Measurements from ENCODE around the gene HIF1A. TPM values are rescaled to one million over a fixed set of nuclear protein-coding genes. Genes with fewer than 3 reads are reported as not detected.
"Not testable (repeated sequence)": the region's sequence is repeated elsewhere in the genome, so short reads cannot be mapped to it uniquely, and the experiment has no call there.

The HIF1A gene
- total RNA-seq, 1 experiment from 2014 or later: 58.5 TPM

DNA sequence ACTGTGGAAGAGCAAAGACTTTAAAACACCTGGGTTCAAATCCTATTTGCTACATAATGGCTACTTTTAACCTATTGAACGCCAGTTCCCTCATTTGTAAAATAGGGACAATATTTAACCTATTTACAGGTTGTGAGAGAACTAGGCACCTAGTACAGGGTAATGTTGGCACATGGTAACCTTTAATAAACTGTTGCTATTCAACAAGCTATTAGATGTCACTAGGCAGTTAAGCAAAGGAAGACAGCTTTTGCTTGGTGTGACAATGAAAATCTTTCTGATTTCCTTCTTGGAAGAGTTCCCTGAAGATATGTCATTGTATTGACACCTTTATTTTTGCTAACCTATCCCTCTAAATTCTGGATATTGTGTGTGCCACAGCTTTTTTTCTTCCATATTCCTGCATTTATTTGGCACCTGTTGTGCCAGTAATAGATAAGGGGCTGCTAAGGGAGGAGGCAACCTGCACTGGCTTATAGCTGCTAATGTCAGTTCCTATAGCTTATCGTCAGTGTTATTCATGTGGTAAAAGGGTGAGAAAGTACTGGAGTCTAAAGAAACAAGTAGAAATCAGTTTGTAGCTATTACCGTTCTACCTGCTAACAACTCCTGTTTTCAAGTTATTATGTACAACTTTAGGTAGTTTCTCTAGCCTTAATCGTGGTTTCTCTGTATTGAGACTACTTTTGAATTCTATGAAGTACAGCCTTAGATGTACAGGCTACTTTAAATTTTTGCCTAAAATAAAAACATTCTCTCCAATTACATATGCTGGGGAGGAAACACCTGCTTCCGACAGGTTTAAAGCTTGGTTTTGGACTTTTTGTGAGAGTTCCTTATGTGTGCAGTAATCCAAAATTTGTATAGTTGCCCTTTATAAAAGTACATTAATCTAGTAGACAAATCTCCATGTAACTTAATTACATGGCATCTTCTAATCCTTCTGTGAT is 24.3 kb downstream of the HIF1A start:
- Histone ChIP-seq H3K36me3 (peaks cover 23% of the 10 kb centered on the region), H3K4me3 (no peak overlapping the region), H3K9me3 (no peaks in the 10 kb centered on the region), H3K27me3 (no peaks in the 10 kb centered on the region)
- DNase-seq: no peak

DNA sequence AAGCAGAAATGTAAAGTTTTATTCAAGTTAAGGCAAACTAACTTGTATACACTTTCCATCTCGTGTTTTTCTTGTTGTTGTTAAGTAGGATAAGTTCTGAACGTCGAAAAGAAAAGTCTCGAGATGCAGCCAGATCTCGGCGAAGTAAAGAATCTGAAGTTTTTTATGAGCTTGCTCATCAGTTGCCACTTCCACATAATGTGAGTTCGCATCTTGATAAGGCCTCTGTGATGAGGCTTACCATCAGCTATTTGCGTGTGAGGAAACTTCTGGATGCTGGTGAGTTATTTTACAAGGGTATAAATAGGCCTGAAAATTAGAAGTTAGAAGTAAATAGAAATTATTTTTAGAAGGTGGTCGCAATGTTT is 25.0 kb downstream of the HIF1A start:
- H3K27me3 ChIP-seq: no peaks in the 10 kb centered on the region
- H3K4me3 ChIP-seq: no peak overlapping the region
- no peaks in the 10 kb centered on the region for H3K9me3 ChIP-seq
- H3K36me3 ChIP-seq: peaks cover 23% of the 10 kb centered on the region
- no peak for DNase-seq

DNA sequence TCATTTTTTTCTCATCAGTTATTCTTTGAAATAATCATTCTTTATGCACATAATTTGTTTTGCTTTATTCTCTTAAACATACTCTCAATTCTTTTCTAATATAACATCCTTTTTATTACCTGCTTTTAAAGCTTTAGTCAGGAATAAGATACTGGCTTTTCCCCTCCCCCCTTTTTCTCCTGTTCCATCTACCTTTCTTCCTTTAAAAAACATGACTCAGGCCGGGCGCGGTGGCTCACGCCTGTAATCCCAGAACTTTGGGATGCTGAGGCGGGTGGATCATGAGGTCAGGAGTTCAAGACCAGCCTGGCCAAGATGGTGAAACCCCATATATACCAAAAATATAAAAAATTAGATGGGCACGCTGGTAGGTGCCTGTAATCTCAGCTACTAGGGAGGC is 25.4 kb downstream of the HIF1A start:
- Histone ChIP-seq H3K36me3 (peaks cover 23% of the 10 kb centered on the region), H3K9me3 (no peaks in the 10 kb centered on the region), H3K4me3 (no peak overlapping the region), H3K27me3 (no peaks in the 10 kb centered on the region)
- no peak for DNase-seq

DNA sequence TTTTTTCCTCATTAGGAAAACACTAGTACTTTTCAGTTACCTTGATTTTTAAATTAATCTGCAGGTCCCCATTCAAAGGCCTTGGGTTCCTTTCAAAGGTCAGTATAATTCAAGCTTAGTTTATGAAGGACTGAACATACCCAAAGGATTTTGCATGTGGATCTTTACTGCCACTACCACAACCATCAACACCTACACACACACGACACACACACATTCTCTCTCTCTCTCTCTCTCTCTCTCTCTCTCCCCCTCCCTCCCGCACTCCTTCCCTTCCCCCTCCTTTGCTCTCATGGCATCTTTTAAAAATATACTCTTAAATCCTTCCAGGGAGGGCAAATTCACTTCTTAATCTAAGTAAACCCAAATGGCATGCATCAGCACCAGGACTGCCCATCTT is 28.8 kb downstream of the HIF1A start:
- Histone ChIP-seq H3K36me3 (peaks cover 49% of the 10 kb centered on the region), H3K9me3 (no peaks in the 10 kb centered on the region), H3K27me3 (no peaks in the 10 kb centered on the region), H3K4me3 (no peak overlapping the region)
- DNase-seq: no peak

DNA sequence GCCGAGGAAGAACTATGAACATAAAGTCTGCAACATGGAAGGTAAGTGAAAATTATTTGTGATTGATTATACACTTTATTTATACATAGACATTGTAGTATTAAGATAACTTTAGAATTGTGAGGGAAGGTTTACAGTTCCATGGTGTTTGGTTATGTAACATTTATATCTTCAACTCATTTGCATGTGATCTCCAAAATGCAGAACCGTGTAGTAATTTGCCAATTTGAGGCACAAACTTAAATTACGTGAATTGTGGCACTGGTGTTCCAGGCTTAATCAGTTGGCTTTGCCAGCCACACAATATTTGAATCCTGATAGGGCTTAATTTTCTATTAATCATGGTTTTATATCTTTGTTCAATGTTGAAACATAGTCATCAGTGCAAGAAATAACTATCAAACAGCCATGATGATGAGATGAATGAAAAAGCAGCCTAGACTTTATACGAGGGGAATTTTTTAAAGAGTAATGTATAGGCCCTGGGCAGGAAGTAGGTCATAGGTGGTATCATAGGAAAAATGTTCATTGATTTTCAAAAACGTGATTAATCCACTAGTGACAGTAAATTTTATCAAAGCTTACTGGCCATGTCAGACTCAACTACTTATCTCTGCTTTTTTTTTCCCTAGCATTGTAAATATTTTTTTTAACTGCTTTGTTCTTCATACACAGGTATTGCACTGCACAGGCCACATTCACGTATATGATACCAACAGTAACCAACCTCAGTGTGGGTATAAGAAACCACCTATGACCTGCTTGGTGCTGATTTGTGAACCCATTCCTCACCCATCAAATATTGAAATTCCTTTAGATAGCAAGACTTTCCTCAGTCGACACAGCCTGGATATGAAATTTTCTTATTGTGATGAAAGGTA is 31.7 kb downstream of the HIF1A start:
- Histone ChIP-seq H3K27me3 (no peaks in the 10 kb centered on the region), H3K4me3 (no peak overlapping the region), H3K36me3 (peaks cover 62% of the 10 kb centered on the region), H3K9me3 (no peaks in the 10 kb centered on the region)
- DNase-seq: no peak

DNA sequence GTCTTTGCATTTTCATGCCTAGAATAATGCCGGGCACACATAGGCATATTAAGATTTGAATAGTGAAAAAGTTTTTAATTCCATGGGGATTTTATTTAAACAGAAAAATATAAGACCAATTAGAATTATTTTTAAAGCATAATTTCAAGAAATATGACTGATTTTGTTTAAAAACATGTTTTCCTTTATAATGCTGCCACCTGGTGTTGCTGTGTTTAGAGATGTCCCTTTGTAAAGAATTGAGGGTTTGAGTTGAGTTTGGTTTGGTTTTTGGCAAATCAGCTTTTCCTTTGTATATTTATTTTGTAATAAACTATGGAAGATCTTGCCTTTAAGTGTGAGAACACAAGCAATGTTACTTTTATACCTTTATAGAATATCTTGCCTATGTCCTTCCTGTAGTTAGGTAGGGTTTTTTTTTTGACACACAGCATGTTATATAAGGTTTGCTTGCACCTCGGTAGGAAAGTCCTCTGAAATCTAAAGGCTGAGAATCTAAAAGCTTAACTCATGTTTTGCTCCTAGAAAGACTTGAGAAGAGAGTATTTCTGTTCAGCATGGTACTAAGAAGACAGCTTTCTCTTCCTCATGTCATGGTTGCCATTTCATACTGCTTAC is 35.6 kb downstream of the HIF1A start:
- no peak for DNase-seq
- H3K36me3 ChIP-seq: peaks cover 73% of the 10 kb centered on the region
- no peak overlapping the region for H3K4me3 ChIP-seq
- no peaks in the 10 kb centered on the region for H3K27me3 ChIP-seq
- no peaks in the 10 kb centered on the region for H3K9me3 ChIP-seq

DNA sequence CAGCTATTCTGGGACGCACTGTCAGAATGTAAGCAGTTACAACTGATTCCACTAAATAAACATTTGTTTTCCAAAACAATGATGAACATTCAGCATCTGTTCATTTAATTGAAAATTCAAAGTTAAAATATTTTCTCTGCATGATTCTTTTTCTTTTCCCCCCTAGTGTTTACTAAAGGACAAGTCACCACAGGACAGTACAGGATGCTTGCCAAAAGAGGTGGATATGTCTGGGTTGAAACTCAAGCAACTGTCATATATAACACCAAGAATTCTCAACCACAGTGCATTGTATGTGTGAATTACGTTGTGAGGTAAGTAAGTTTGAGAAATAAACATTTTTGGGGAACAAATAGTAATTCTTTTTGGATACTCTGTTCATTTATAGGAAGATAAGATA is 38.7 kb downstream of the HIF1A start:
- H3K36me3 ChIP-seq: peaks cover 70% of the 10 kb centered on the region
- no peaks in the 10 kb centered on the region for H3K9me3 ChIP-seq
- no peaks in the 10 kb centered on the region for H3K27me3 ChIP-seq
- no peak for DNase-seq
- no peak overlapping the region for H3K4me3 ChIP-seq

DNA sequence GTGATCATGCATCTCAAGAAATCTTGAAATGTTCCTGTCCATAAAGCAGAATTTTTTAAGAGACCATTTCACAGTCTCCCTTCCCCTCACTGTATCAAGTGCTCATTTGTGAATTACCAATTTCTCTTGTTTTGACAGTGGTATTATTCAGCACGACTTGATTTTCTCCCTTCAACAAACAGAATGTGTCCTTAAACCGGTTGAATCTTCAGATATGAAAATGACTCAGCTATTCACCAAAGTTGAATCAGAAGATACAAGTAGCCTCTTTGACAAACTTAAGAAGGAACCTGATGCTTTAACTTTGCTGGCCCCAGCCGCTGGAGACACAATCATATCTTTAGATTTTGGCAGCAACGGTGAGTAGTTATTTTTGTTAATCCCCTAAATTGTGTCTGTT is 41.4 kb downstream of the HIF1A start:
- DNase-seq: no peak
- peaks cover 73% of the 10 kb centered on the region for H3K36me3 ChIP-seq
- no peaks in the 10 kb centered on the region for H3K27me3 ChIP-seq
- H3K9me3 ChIP-seq: no peaks in the 10 kb centered on the region
- no peak overlapping the region for H3K4me3 ChIP-seq

DNA sequence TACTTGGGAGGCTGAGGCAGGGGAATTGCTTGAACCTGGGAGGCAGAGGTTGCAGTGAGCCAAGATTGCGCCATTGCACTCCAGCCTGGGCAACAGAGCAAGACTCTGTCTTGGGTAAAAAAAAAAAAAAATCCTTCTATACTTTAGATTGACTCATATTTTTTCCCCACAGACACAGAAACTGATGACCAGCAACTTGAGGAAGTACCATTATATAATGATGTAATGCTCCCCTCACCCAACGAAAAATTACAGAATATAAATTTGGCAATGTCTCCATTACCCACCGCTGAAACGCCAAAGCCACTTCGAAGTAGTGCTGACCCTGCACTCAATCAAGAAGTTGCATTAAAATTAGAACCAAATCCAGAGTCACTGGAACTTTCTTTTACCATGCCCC is 42.6 kb downstream of the HIF1A start:
- Histone ChIP-seq H3K9me3 (no peaks in the 10 kb centered on the region), H3K4me3 (no peak overlapping the region), H3K27me3 (no peaks in the 10 kb centered on the region), H3K36me3 (peaks cover 75% of the 10 kb centered on the region)
- no peak for DNase-seq

DNA sequence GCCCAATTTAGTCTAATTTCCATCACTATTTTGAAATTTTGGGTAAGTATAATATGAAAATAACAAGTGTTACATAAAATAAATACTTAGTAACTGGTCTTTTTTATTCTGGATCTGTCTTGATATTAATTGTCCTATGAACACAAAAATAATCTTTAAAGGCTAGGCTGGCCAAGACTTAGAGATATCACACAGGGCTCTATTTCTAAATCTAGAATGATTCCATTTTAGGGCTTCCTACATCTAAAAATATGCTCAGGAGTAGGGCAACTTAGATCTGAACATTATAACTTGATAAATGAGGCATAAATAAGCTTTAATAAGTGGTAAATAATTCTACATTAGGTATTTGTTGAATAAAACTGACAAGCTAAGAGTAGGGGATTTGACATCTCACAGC is 43.8 kb downstream of the HIF1A start:
- H3K9me3 ChIP-seq: no peaks in the 10 kb centered on the region
- no peak overlapping the region for H3K4me3 ChIP-seq
- H3K27me3 ChIP-seq: no peaks in the 10 kb centered on the region
- no peak for DNase-seq
- peaks cover 74% of the 10 kb centered on the region for H3K36me3 ChIP-seq

DNA sequence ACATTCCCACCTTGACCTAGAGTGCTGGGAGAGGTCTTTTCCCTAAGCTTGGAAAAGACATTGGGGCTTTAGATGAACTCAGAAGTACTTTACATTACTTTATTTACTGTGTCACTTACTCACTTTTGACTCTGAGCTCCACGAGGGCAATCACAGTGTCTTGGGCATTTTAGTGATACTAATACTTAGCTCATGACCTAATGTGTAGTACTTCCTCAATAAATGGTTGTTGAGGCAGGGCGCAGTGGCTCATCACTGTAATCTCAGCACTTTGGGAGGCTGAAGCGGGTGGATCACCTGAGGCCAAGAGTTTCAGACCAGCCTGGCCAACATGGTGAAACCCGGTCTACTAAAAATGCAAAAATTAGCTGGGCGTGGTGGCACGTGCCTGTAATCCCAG is 47.1 kb downstream of the HIF1A start:
- no peak for DNase-seq
- H3K27me3 ChIP-seq: no peaks in the 10 kb centered on the region
- H3K36me3 ChIP-seq: peaks cover 72% of the 10 kb centered on the region
- H3K4me3 ChIP-seq: no peak overlapping the region
- H3K9me3 ChIP-seq: no peaks in the 10 kb centered on the region

DNA sequence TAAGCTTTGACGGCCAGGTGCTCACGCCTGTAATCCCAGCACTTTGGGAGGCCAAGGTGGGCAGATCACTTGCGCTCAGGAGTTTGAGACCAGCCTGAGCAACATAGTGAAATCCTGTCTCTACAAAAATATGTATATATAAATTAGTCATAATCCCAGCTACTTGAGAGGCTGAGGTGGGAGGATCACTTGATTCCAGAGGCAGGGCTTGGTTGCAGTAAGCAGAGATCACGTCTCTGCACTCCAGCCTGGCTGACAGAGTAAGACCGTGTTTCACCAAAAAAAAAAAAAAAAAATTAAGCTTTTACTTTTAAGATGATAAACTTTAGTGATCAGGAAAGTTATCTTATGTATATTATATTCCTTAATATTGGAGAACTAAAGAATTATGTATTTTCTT is 48.9 kb downstream of the HIF1A start:
- no peaks in the 10 kb centered on the region for H3K27me3 ChIP-seq
- no peaks in the 10 kb centered on the region for H3K9me3 ChIP-seq
- DNase-seq: no peak
- H3K36me3 ChIP-seq: peaks cover 63% of the 10 kb centered on the region
- H3K4me3 ChIP-seq: no peak overlapping the region

DNA sequence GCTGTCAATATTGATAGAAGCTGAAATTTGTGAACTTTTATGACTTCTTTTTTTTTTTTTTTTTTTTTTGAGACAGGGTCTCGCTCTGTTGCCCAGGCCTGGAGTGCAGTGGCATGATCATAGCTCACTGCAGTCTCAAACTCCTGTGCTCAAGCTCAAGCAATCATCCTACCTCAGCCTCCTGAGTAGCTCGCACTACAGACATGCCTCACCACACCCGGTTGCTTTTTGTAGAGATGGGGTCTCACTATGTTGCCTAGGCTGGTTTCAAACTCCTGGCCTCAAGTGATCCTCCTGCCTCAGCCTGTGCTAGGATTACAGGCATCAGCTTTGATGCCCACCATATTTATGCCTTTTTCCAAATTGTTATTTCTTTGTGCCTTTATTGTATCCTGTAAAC is 51.0 kb downstream of the HIF1A start:
- H3K4me3 ChIP-seq, DNase-seq: not testable (repeated sequence)
- H3K36me3 ChIP-seq: peaks cover 52% of the 10 kb centered on the region

DNA sequence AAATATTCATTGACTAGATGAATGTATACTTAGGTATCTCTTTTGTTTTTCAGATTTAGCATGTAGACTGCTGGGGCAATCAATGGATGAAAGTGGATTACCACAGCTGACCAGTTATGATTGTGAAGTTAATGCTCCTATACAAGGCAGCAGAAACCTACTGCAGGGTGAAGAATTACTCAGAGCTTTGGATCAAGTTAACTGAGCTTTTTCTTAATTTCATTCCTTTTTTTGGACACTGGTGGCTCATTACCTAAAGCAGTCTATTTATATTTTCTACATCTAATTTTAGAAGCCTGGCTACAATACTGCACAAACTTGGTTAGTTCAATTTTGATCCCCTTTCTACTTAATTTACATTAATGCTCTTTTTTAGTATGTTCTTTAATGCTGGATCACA is 51.6 kb downstream of the HIF1A start:
- no peak for DNase-seq
- no peak overlapping the region for H3K4me3 ChIP-seq
- peaks cover 47% of the 10 kb centered on the region for H3K36me3 ChIP-seq
- H3K9me3 ChIP-seq: no peaks in the 10 kb centered on the region
- H3K27me3 ChIP-seq: no peaks in the 10 kb centered on the region

More for the DNA sequence above, 51.0 kb downstream of the HIF1A start:
- not testable (repeated sequence) for H3K9me3 ChIP-seq, H3K27me3 ChIP-seq

DNA sequence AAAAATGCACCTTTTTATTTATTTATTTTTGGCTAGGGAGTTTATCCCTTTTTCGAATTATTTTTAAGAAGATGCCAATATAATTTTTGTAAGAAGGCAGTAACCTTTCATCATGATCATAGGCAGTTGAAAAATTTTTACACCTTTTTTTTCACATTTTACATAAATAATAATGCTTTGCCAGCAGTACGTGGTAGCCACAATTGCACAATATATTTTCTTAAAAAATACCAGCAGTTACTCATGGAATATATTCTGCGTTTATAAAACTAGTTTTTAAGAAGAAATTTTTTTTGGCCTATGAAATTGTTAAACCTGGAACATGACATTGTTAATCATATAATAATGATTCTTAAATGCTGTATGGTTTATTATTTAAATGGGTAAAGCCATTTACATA is 52.0 kb downstream of the HIF1A start:
- peaks cover 43% of the 10 kb centered on the region for H3K36me3 ChIP-seq
- H3K4me3 ChIP-seq: no peak overlapping the region
- H3K9me3 ChIP-seq: no peaks in the 10 kb centered on the region
- DNase-seq: no peak
- no peaks in the 10 kb centered on the region for H3K27me3 ChIP-seq

DNA sequence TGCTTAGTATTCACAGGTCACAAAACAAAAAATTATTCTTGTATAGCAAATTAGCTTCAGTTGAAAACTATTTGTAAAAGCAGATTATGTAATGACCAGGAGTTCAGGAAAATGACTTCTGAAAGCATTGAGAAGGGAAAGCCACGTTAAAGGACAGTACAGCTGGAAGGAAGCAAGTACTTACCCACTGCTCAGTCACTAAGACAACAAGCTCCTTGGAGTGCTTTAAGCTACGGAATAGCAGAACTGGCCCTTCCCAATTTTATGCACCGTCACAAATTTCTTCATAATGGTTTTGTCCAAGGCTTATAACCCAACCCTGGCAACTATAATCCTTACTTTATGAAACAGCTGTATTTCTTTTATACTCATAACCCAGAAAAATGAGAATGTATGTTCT is 54.0 kb downstream of the HIF1A start:
- Histone ChIP-seq H3K27me3 (no peaks in the 10 kb centered on the region), H3K36me3 (peaks cover 32% of the 10 kb centered on the region), H3K9me3 (no peaks in the 10 kb centered on the region), H3K4me3 (peak overlapping the region; percentile 49)
- no peak for DNase-seq

DNA sequence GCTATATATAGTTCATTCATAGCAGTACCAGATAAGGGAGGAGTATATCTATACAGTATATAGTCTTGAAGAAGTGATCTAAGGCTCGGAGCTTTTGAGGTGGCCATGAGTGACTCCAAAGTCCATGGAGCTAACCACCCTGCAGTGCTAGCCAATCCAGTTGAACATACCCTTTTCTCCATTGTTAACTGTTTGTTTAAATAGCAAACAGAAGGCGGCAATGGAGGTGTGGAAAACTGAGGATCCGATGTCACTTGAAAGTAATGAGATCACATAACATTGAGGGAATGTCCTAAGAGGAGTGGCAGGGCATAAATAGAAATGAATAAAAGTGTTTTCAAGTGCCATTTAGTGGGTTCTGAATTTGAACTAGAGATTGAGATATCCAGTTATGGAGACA is 54.6 kb downstream of the HIF1A start:
- no peaks in the 10 kb centered on the region for H3K9me3 ChIP-seq
- peak overlapping the region; percentile 49 for H3K4me3 ChIP-seq
- H3K36me3 ChIP-seq: peaks cover 27% of the 10 kb centered on the region
- DNase-seq: no peak
- no peaks in the 10 kb centered on the region for H3K27me3 ChIP-seq
